ENCODE results near the gene MBTPS1.

DNA sequence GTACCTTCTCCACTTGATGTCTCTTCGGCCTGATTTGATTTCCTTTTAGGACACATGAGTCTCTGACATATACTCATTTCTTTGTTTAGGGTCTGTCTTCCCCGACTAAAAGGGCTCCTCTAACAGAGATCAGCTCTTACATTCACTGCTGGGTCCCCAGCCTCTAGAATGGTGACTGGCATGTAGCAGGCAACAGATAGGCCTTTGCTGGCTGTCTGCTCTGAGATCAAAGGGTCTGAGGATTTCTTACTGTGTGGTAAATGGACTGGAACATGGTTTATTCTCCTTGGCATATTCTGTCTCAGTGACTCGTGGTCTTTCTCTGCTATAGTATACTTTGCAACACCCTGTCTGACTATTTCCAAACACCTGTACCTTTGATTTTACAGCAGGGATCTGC, 45.1 kb upstream of the MBTPS1 start:
- TF ChIP-seq, protein P1, sequence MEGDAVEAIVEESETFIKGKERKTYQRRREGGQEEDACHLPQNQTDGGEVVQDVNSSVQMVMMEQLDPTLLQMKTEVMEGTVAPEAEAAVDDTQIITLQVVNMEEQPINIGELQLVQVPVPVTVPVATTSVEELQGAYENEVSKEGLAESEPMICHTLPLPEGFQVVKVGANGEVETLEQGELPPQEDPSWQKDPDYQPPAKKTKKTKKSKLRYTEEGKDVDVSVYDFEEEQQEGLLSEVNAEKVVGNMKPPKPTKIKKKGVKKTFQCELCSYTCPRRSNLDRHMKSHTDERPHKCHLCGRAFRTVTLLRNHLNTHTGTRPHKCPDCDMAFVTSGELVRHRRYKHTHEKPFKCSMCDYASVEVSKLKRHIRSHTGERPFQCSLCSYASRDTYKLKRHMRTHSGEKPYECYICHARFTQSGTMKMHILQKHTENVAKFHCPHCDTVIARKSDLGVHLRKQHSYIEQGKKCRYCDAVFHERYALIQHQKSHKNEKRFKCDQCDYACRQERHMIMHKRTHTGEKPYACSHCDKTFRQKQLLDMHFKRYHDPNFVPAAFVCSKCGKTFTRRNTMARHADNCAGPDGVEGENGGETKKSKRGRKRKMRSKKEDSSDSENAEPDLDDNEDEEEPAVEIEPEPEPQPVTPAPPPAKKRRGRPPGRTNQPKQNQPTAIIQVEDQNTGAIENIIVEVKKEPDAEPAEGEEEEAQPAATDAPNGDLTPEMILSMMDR (IDR thresholded peaks at IDR 0.05) = no peak
- TF ChIP-seq RAD21 (conservative IDR thresholded peaks at IDR 0.05 in 1 of 2, IDR thresholded peaks at IDR 0.05 in 1 of 2) (no peak), SMC3 (IDR thresholded peaks at IDR 0.05) (no peak), RFX5 (IDR thresholded peaks at IDR 0.05) (no peak), CEBPB (IDR thresholded peaks at IDR 0.05) (no peak), RNF2 (IDR thresholded peaks at IDR 0.05; ENCODE audit: borderline replicate concordance, low read depth) (no peak), FOSL2 (IDR thresholded peaks at IDR 0.05) (no peak), FOSL2 (CRISPR knock-in tag; IDR thresholded peaks at IDR 0.05) (no peak), MYC (IDR thresholded peaks at IDR 0.05; ENCODE audit: borderline replicate concordance, low read length) (no peak), HDAC2 (IDR thresholded peaks at IDR 0.05) (no peak)
- TF ChIP-seq, protein P2, sequence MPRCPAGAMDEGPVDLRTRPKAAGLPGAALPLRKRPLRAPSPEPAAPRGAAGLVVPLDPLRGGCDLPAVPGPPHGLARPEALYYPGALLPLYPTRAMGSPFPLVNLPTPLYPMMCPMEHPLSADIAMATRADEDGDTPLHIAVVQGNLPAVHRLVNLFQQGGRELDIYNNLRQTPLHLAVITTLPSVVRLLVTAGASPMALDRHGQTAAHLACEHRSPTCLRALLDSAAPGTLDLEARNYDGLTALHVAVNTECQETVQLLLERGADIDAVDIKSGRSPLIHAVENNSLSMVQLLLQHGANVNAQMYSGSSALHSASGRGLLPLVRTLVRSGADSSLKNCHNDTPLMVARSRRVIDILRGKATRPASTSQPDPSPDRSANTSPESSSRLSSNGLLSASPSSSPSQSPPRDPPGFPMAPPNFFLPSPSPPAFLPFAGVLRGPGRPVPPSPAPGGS (IDR thresholded peaks at IDR 0.05) = no peak
